H9 (cell line): ENCODE data around the gene VASN. TPM values are rescaled to one million over a fixed set of nuclear protein-coding genes. Genes with fewer than 3 reads are reported as not detected.
A peak's percentile ranks its signal among the peaks of the same experiment; 100 is the strongest.

ENCODE experiments used
- DNase-seq: peaks from one replicate; pipeline ENCODE4 v3.0.0-alpha.2; 2017
- H2AFZ ChIP-seq: one replicate; pipeline ENCODE4 v1.6.1; 2013; ENCODE audit warnings: mild to moderate bottlenecking, low read length, control low read depth, moderate library complexity
- H2AK5ac ChIP-seq: 2 replicates; pipeline ENCODE4 v1.6.1; 2013; ENCODE audit warnings: low read length, control low read depth, mixed read lengths; ENCODE audit not compliant: insufficient read length
- H2BK120ac ChIP-seq: one replicate; pipeline ENCODE4 v1.6.1; 2013; ENCODE audit warnings: low read depth, mild to moderate bottlenecking, low read length, control low read depth, inconsistent platforms; ENCODE audit not compliant: poor library complexity, severe bottlenecking
- H2BK12ac ChIP-seq: 2 replicates; pipeline ENCODE4 v1.6.1; 2013; ENCODE audit warnings: low read length, control low read depth, mixed read lengths, low read depth; ENCODE audit not compliant: insufficient read length
- H2BK15ac ChIP-seq: 2 replicates; pipeline ENCODE4 v1.6.1; 2013; ENCODE audit warnings: low read depth, low read length, control low read depth
- H2BK20ac ChIP-seq: one replicate; pipeline ENCODE4 v1.6.1; 2013; ENCODE audit warnings: low read depth, mild to moderate bottlenecking, low read length, control low read depth, inconsistent platforms; ENCODE audit not compliant: poor library complexity, severe bottlenecking
- H2BK5ac ChIP-seq: 2 replicates; pipeline ENCODE4 v1.6.1; 2013; ENCODE audit warnings: low read length, control low read depth, mixed read lengths; ENCODE audit not compliant: insufficient read length
- H3K14ac ChIP-seq: 2 replicates; pipeline ENCODE4 v1.6.1; 2013; ENCODE audit warnings: low read length, control low read depth; ENCODE audit not compliant: insufficient read depth
- H3K18ac ChIP-seq: 2 replicates; pipeline ENCODE4 v1.6.1; 2013; ENCODE audit warnings: low read depth, mild to moderate bottlenecking, mixed read lengths, low read length, control low read depth; ENCODE audit not compliant: insufficient read length
- H3K23ac ChIP-seq: 2 replicates; pipeline ENCODE4 v1.6.1; 2013; ENCODE audit warnings: low read length, control low read depth, mixed read lengths, low read depth; ENCODE audit not compliant: insufficient read length
- H3K23me2 ChIP-seq: 2 replicates; pipeline ENCODE4 v1.6.1; 2013; ENCODE audit warnings: low read depth, mild to moderate bottlenecking, mixed read lengths, low read length, control low read depth; ENCODE audit not compliant: insufficient read length, poor library complexity, severe bottlenecking
- H3K27ac ChIP-seq: 2 replicates; pipeline ENCODE4 v1.5.1; 2013; ENCODE audit warnings: low read length, control low read depth, mixed read lengths, low read depth; ENCODE audit not compliant: insufficient read length
- H3K27me3 ChIP-seq: 2 replicates; pipeline ENCODE4 v1.6.1; 2013; ENCODE audit warnings: low read length, control low read depth, inconsistent platforms; ENCODE audit not compliant: insufficient read depth
- H3K4ac ChIP-seq: 2 replicates; pipeline ENCODE4 v1.6.1; 2013; ENCODE audit warnings: low read depth, mild to moderate bottlenecking, control low read depth, inconsistent platforms, low read length, moderate library complexity
- H3K4me1 ChIP-seq: 2 replicates; pipeline ENCODE4 v1.6.1; 2013; ENCODE audit warnings: low read length, control low read depth, inconsistent platforms; ENCODE audit not compliant: insufficient read depth
- H3K4me2 ChIP-seq: 2 replicates; pipeline ENCODE4 v1.6.1; 2013; ENCODE audit warnings: low read length, control low read depth, mixed read lengths; ENCODE audit not compliant: insufficient read length, insufficient read depth
- H3K56ac ChIP-seq: 2 replicates; pipeline ENCODE4 v1.6.1; 2013; ENCODE audit warnings: low read depth, mild to moderate bottlenecking, mixed read lengths, low read length, control low read depth; ENCODE audit not compliant: insufficient read length
- H3K79me1 ChIP-seq: 2 replicates; pipeline ENCODE4 v1.6.1; 2013; ENCODE audit warnings: low read depth, mild to moderate bottlenecking, moderate library complexity, low read length, control low read depth, inconsistent platforms; ENCODE audit not compliant: insufficient read depth, poor library complexity, severe bottlenecking
- H3K79me2 ChIP-seq: 2 replicates; pipeline ENCODE4 v1.6.1; 2013; ENCODE audit warnings: low read length, control low read depth, inconsistent platforms; ENCODE audit not compliant: insufficient read depth
- H3K9ac ChIP-seq: 2 replicates; pipeline ENCODE4 v1.6.1; 2013; ENCODE audit warnings: low read length, control low read depth, mixed read lengths; ENCODE audit not compliant: insufficient read length; ENCODE audit errors: extremely low read depth
- H3K9me3 ChIP-seq: one replicate; pipeline ENCODE4 v1.6.1; 2013; ENCODE audit warnings: low read depth, low read length, inconsistent platforms; ENCODE audit not compliant: control insufficient read depth
- H3T11ph ChIP-seq: one replicate; pipeline ENCODE4 v1.6.1; 2013; ENCODE audit warnings: mild to moderate bottlenecking, low read length, control low read depth, inconsistent platforms
- H4K20me1 ChIP-seq: one replicate; pipeline ENCODE4 v1.6.1; 2013; ENCODE audit not compliant: control insufficient read depth, insufficient read length, insufficient read depth
- H4K5ac ChIP-seq: 2 replicates; pipeline ENCODE4 v1.6.1; 2013; ENCODE audit warnings: low read depth, mild to moderate bottlenecking, mixed read lengths, low read length, control low read depth; ENCODE audit not compliant: insufficient read length
- H4K8ac ChIP-seq: replicated peaks from 2 replicates; pipeline ENCODE4 v1.6.1; 2013; ENCODE audit warnings: low read length, control low read depth, mixed read lengths, low read depth; ENCODE audit not compliant: insufficient read length
- H4K91ac ChIP-seq: 2 replicates; pipeline ENCODE4 v1.6.1; 2013; ENCODE audit warnings: low read depth, mild to moderate bottlenecking, moderate library complexity, mixed read lengths, low read length, control low read depth; ENCODE audit not compliant: insufficient read length
- H3K27ac Mint-ChIP-seq, 3 experiments: 2 replicates in 2 of 3; 3 replicates in 1 of 3; pipeline ENCODE4 v1.8.0; 2020 to 2021; ENCODE audit warnings: mixed read lengths in 3 of 3, mild to moderate bottlenecking in 1 of 3, moderate library complexity in 1 of 3
- H3K27me3 Mint-ChIP-seq: 2 replicates; pipeline ENCODE4 v1.8.0; 2021; ENCODE audit warnings: low read depth, mild to moderate bottlenecking, moderate library complexity, mixed read lengths
- H3K36me3 Mint-ChIP-seq, 3 experiments: 2 replicates in 2 of 3; 3 replicates in 1 of 3; pipeline ENCODE4 v1.8.0; 2020 to 2021; ENCODE audit warnings: low read depth in 3 of 3, mixed read lengths in 3 of 3; ENCODE audit not compliant: insufficient read depth in 1 of 3
- H3K4me1 Mint-ChIP-seq, 2 experiments: 2 replicates each; pipeline ENCODE4 v1.8.0; 2020; ENCODE audit warnings: mixed read lengths in 2 of 2
- H3K4me3 Mint-ChIP-seq, 2 experiments: 2 replicates in 1 of 2; 3 replicates in 1 of 2; pipeline ENCODE4 v1.8.0; 2020 to 2021; ENCODE audit warnings: mild to moderate bottlenecking in 2 of 2, mixed read lengths in 2 of 2, moderate library complexity in 1 of 2
- H3K9me3 Mint-ChIP-seq, 2 experiments: 2 replicates in 1 of 2; 3 replicates in 1 of 2; pipeline ENCODE4 v1.8.0; 2020; ENCODE audit warnings: mild to moderate bottlenecking in 2 of 2, mixed read lengths in 2 of 2, moderate library complexity in 1 of 2
- CTCF ChIP-seq: fragments of 200-600 bp; sonication (generic); conservative IDR thresholded peaks from 3 replicates; pipeline ENCODE4 v1.8.0; 2021; ENCODE audit warnings: antibody characterized with exemption, mild to moderate bottlenecking
- WGBS: extraction: QIAGEN DNeasy Blood & Tissue Kit; methylation state at CpG from one replicate; pipeline ENCODE4 v1.1.7; 2013; ENCODE audit warnings: missing lambda C conversion rate, low lambda C conversion rate, mixed read lengths; ENCODE audit not compliant: insufficient read length; ENCODE audit errors: extremely low coverage; 5-methylcytosine and 5-hydroxymethylcytosine counted together
- long read RNA-seq: library from polyadenylated mRNA; unstranded; transcript quantifications from one replicate; pipeline ENCODE4 v2.0.0, GENCODE V29; 2020
- total RNA-seq: library from RNA; stranded (reverse); gene quantifications from 2 replicates; pipeline ENCODE4 v1.2.1, GENCODE V29; 2021

VASN gene
- 10.8 and 11.0 TPM in 2 replicates for total RNA-seq
- long read RNA-seq, transcript VASN-201 (2 exons, 2,806 nt), result major isoform, 16 of 22 reads
- long read RNA-seq, partial matches to known transcripts, result 3 of 22 reads
- long read RNA-seq, other reads (novel, unspliced or antisense), result 3 of 22 reads

- Histone ChIP-seq H3K4ac (no peak within 1 kb of the TSS), H2AK5ac (no peak within 1 kb of the TSS), H3K79me2 (peaks cover 1% of the 10 kb centered on the region; the same call in 1 of the 2 replicates), H3T11ph (no peak within 1 kb of the TSS), H3K27ac (no peak within 1 kb of the TSS), H4K8ac (no peak within 1 kb of the TSS), H3K9ac (no peak within 1 kb of the TSS), H3K79me1 (no peaks in the 10 kb centered on the region), H4K20me1 (no peaks in the 10 kb centered on the region), H3K14ac (no peak within 1 kb of the TSS), H4K91ac (no peak within 1 kb of the TSS), H3K27me3 (no peaks in the 10 kb centered on the region), H3K4me2 (peak within 1 kb of the TSS; percentile 58), H2AFZ (no peak within 1 kb of the TSS), H2BK20ac (no peak within 1 kb of the TSS), H3K4me1 (peaks cover 8% of the 10 kb centered on the region; the same call in 1 of the 2 replicates), H2BK12ac (no peak within 1 kb of the TSS), H3K23ac (no peak within 1 kb of the TSS), H2BK5ac (no peak within 1 kb of the TSS), H2BK120ac (no peak within 1 kb of the TSS), H3K23me2 (no peaks in the 10 kb centered on the region), H4K5ac (no peak within 1 kb of the TSS), H3K9me3 (no peaks in the 10 kb centered on the region), H3K56ac (no peak within 1 kb of the TSS), H2BK15ac (no peak within 1 kb of the TSS), H3K18ac (no peak within 1 kb of the TSS)
- Mint-ChIP-seq H3K27me3 (no peaks in the 10 kb centered on the region), H3K4me1 (peaks cover 20 to 31% of the 10 kb centered on the region in 2 experiments), H3K4me3 (peak within 1 kb of the TSS; percentile 75 to 94), H3K27ac (peak within 1 kb of the TSS in 1 of 3 experiments; percentile 67; a peak in 1 of 7 replicates), H3K9me3 (no peaks in the 10 kb centered on the region), H3K36me3 (peaks cover 0 to 3% (median 2%) of the 10 kb centered on the region in 3 experiments; a peak in 1 of 7 replicates)
- no peak for TF ChIP-seq CTCF
- WGBS, result no CpG with 5 or more reads among the region's 50 CpGs
- DNase-seq, result peak; percentile 79
Measured at GRCh38 chr16:4371357-4372000, at the start of gene VASN. VASN (plus strand) TSS chr16:4371848; CDS start chr16:4380878, 9,030 bp downstream.
